GM12892 (cell line): Measurements from ENCODE around the gene PKP4.

Experiments used
- POLR2A ChIP-seq: IDR thresholded peaks from 2 replicates; pipeline ENCODE4 v1.6.1; 2011; ENCODE audit warnings: low read depth, low read length, control low read depth
- POLR2AphosphoS5 ChIP-seq: IDR thresholded peaks from 2 replicates; pipeline ENCODE4 v1.6.1; 2011; ENCODE audit warnings: low read depth, low read length, control low read depth

- TF ChIP-seq POLR2A: no peak
- TF ChIP-seq POLR2AphosphoS5: no peak
Observed at GRCh38 chr2:158580760-158581159, 124.0 kb downstream of the PKP4 start.
